HS-27A (cell line): ENCODE measurements around the gene ZNF789.
A peak's percentile ranks its signal among the peaks of the same experiment; 100 is the strongest.
"Not testable (repeated sequence)": the region's sequence is repeated elsewhere in the genome, so short reads cannot be mapped to it uniquely, and the experiment has no call there.

ENCODE experiments used
- DNase-seq: peaks from one replicate; pipeline ENCODE4 v3.0.0-alpha.2; 2012; ENCODE audit warnings: low read depth, missing footprints

ZNF789 gene

GRCh38 chr7:99472561-99473314 lies at the start of gene ZNF789:
TSS of gene ZNF789 (plus strand) at chr7:99472890. CDS start at chr7:99476457, 3,567 bp downstream.
- DNase-seq: peak; percentile 51

GRCh38 chr7:99424932-99425730 lies 47.6 kb upstream of the ZNF789 start:
- no peak for DNase-seq

GRCh38 chr7:99428972-99429566 lies 43.6 kb upstream of the ZNF789 start:
- no peak for DNase-seq

- no peak for DNase-seq
Measured at GRCh38 chr7:99429756-99430155, 42.9 kb upstream of the ZNF789 start.

GRCh38 chr7:99431756-99432540 lies 40.7 kb upstream of the ZNF789 start:
- DNase-seq: not testable (repeated sequence)

- no peak for DNase-seq
Measured at GRCh38 chr7:99433158-99433557, 39.5 kb upstream of the ZNF789 start.

GRCh38 chr7:99437946-99438572 lies 34.6 kb upstream of the ZNF789 start:
- no peak for DNase-seq

- DNase-seq: peak; percentile 68
Measured at GRCh38 chr7:99438573-99439480, 33.9 kb upstream of the ZNF789 start, which contains the start of the genes CPSF4 and PTCD1. TSS of gene CPSF4 (plus strand) at chr7:99438943. CDS start at chr7:99439083, 140 bp downstream. TSS of gene PTCD1 (minus strand) at chr7:99438798. CDS start at chr7:99435242, 3,556 bp downstream.

- no peak for DNase-seq
Measured at GRCh38 chr7:99440195-99440594, 32.5 kb upstream of the ZNF789 start.

GRCh38 chr7:99446096-99446495 lies 26.6 kb upstream of the ZNF789 start:
- no peak for DNase-seq

GRCh38 chr7:99447943-99448342 lies 24.7 kb upstream of the ZNF789 start:
- no peak for DNase-seq

- DNase-seq: no peak
Measured at GRCh38 chr7:99448855-99449254, 23.8 kb upstream of the ZNF789 start.

GRCh38 chr7:99449326-99449725 lies 23.4 kb upstream of the ZNF789 start:
- DNase-seq: no peak

GRCh38 chr7:99451936-99452335 lies 20.8 kb upstream of the ZNF789 start:
- DNase-seq: no peak

GRCh38 chr7:99452541-99452940 lies 20.1 kb upstream of the ZNF789 start:
- no peak for DNase-seq

GRCh38 chr7:99453105-99453504 lies 19.6 kb upstream of the ZNF789 start:
- DNase-seq: no peak

- DNase-seq: no peak
Measured at GRCh38 chr7:99455874-99456273, 16.8 kb upstream of the ZNF789 start.

GRCh38 chr7:99456288-99456687 lies 16.4 kb upstream of the ZNF789 start:
- no peak for DNase-seq

- no peak for DNase-seq
Measured at GRCh38 chr7:99457050-99457649, 15.5 kb upstream of the ZNF789 start.
